GM18499 (cell line): ENCODE measurements around the gene GLUL.
"Not testable (repeated sequence)": the region's sequence is repeated elsewhere in the genome, so short reads cannot be mapped to it uniquely, and the experiment has no call there.

Source experiments
- ATAC-seq: cut with Tn5 transposase; IDR thresholded peaks from one replicate; pipeline ENCODE4 v1.9.1; 2021; ENCODE audit warnings: moderate number of reproducible peaks; ENCODE audit not compliant: insufficient read depth, unreplicated experiment

GLUL gene

DNA sequence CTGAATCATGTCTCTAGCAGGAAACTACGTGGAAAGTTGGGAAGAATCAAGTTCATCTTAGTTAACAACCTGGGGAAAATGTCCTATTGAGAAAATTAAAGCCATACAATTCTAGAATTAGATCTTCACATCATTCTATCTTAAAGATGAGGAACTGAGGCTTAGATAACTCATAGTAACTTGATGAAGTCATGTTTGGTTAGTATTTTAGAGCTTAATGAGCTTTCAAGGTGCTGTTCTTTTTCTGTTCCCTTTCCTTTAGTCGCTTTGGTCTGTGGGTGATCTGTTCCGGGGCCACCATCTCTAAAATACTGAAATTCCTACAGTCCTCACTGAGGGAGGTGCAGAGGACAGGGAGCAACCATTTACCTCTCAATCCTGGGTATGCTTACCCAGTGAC, 4.3 kb upstream of the GLUL start:
- ATAC-seq: no peak

DNA sequence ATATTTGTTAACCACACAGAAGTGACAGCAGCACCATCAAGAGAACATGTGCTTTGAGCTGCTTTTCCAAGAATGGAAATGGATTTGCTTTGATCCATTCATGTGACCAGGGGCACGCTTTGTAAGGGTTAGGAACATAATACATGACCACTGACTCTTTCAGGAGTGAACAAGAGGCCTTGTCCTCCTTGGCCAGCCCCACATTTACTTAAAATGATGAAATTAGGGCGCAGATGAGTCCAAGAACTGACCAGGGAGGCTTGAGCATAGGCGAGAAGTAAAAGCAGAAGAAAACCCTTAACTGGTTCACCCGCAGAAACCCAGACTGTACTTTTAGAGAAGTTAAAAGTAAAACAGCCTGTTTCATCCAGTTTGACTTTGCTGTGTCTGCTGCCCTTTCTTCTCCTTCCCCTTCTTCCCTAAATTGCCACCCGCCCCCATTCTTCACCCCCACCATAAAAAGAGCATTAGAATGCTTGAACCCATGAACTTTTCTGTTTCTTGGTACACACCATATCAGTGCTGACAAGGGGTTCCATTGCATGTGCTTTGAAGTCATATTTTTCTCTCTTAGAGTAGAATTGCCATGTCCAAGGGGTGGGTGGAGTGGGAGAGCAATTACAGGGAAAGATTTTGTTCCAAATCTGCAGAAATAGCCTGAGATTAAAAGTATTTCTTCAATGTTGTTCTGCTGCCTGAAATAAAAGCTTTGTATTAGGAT, 2.6 kb upstream of the GLUL start:
- no peak for ATAC-seq

DNA sequence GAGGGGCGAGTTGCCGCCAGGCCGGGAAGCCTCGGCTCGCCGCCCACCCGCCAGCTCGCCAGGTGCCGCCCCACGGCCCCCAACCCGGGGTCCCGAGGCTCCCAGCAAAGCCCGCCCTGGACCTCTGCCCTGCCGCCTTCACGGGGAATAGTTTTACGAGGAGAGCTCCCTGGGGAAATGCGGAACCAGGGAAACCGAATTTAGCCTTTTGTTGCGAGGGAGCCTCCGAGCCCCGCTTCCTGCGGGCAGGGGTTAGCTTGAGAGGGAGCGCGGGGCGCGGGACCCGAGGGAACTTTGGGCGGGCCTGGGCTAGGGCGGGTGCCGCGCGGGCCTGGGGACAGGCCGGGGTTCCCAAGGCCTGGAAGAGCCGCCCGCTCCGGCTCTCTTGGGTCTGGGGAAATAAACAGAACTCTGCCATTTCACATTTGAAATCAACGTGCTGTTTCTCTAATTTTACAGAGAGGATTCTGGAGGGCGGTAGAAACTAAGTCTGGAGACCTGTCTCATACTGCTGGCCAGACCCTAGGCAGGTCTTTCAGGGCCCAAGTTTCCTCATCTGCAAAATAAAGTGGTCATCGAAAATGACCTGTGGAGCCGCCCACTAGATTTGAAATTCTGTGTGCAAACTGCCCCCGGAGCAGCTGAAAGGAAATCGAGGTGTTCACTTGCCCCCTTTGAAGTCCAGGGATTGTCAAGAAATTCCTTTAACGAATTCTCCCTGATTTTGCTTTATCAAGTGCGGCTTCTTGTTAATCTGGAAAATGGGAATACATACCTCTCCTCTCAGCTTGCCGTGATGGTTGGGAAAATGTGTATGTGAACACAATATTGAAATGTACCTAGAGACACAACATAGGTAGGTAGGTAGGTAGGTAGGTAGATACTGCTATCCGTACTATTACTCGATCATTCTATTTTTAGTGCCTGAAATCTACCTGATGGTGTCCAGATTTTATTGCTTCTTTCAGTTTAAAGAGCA, 749 bp upstream of the GLUL start:
- ATAC-seq: no peak

DNA sequence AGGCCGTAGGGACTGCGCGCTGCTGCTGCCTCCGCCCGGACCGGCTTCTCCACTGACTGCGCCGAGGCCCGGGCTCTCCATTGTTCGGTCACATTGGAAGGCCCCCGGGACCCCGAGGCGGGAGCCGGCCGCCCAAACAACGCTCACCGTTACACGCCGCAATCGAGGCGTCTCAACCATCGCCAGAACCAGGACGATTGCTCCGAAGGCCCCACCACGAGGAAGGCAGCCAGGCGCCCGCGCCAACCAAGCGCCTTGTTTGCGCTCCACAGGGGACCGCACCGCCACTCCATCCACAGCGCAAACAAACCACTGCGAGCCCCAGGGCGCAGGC, 595 bp downstream of the GLUL start:
- no peak for ATAC-seq

DNA sequence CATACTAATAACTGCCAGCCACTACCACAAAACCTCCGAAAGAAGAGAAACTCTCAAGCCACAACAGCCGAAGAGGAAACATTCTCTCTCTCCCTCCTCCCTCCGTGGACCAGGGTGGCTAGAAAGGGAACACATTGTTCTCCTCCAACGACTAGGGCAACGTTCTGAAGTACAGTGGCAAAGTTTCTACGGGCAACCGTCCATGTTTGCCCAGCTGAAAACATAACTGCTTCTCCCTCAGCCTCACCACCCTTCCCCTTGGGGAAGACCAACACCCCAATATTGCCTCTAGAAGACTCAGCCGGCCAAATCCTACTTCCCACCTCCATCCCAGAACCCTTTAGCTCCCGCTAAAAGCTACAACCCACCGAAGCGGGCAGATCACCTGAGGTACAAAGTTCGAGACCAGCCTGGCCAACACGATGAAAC, 2.0 kb downstream of the GLUL start:
- ATAC-seq: no peak

DNA sequence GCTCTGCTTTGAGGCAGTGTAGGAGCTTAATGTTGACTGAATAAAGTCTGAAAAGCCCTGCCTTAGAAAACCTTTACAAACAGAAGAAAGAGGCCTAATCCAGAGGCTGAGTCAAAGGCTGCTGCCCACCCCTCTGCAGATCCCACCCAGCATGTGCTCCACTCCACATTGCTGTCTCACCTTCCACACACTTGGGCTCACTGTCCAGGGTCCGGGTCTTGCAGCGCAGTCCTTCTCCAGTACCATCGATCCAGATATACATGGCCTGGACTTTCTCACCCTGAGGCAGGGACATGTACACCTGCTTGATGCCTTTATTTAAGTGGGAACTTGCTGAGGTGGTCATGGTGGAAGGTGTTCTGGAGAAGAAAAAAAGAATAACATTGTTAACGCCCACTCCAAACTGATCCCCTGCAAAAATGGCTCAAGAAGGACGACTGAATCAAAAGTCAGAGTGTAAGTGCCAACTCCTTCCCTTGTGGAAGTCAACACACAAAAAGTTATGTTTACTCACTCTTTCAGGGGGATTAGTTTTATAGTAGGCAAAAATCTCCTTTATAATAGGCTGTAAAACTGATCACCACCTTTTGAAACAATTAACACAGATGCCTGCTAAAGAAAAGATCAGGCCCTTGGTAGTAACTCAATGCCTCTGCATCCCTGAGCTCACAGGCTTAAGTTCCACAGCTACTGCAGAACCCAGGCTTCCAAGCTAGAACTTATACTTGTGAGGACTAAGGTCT, 3.0 kb downstream of the GLUL start:
- no peak for ATAC-seq

DNA sequence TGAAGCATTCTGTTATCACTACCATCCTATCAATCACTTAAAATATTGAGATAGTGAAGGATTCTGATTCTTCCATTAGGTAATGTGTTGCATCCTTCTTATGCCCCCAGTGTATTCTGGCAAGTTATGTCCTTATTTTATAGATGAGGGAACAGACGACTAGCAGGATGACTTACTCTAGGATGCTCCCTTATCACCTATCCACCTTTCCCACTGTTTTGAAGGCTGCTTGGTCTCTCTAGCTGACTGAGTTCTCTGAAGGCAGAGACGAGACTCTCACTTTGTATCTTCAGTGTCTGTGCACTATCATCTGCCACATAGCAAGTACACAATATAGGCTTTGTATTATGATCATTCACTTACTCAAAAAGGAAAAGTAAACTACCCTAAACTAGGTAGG, 4.0 kb downstream of the GLUL start:
- ATAC-seq: no peak

DNA sequence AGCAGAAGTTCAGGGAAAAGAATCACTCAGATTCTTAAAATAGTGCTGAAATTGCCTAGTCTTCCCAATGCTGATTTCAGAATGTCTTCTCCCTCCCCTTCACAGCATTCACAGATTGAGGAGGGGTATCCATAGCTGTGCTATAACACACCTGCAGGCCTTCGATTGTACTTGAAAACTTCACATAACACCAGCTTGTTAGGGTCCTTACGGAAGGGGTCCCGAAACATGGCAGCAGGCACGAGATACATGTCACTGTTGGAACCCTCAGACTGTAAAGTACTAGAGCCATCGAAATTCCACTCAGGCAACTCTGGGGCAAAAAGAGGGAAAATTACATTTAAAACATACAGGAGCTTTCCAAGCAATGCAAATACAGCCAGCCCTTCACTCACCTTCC, 4.6 kb downstream of the GLUL start:
- ATAC-seq: no peak

DNA sequence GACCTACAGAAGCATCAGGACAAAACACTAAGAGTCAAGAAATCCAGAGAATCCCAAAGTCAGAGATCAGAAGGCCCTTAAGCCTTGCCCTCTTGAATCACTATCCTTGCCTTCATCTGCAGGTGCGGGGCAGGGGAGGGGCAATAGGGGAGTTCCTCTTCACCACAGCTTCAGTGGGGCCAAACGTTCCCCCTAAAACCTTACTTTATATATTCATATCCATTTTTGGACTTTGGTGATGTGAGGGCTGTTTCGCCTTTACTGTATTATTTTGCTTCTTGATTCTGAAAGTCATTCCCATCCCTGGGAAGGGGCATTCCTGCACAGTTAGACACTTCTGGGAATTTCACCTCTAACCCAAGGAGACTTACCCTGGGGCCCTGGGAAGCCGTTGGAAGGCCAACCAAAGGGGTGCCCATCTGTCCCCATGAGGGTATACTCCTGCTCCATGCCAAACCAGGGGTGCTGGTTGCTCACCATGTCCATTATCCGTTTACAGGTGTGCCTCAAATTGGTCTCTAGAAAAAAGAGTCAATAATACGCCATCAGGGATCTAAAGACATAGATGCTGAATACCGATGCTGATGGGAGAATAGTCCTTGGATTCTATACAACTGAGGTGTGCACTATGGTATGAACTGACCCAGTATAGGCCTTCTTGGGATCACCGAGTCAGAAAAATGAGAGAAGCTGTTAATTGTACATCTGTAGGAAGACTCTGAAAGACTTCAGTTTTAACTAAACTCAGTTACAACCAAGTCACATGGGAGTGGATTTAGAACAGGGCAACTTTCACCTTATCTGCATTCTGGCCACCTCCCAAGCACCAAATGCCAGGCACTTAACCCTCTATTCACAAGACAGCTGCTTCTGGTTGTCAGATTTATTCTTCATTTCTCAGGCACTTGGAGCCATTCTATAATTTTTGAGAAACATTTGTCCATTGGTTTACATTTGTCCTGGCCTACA, 5.4 kb downstream of the GLUL start:
- no peak for ATAC-seq

DNA sequence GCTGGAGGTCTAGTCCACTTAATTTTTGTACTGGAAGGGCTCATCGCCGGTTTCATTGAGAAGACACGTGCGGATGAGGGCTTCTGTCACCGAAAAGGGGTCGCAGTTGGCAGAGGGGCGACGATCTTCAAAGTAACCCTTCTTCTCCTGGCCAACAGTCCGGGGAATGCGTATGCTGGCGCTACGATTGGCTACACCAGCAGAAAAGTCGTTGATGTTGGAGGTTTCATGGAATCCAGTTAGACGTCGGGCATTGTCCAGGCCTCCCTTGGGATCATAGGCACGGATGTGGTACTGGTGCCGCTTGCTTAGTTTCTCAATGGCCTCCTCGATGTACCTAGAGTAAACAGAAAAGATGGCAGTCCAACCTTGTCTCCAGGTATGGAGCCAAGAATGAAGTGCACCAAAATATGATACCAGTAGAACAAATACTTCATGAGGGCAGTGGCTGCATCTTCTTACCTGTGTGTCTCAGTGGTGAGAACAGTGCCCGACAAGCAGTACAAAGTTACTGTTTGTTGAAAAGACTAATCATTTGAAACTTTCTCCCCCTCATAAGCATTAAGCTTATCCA, 7.1 kb downstream of the GLUL start:
- ATAC-seq: no peak

DNA sequence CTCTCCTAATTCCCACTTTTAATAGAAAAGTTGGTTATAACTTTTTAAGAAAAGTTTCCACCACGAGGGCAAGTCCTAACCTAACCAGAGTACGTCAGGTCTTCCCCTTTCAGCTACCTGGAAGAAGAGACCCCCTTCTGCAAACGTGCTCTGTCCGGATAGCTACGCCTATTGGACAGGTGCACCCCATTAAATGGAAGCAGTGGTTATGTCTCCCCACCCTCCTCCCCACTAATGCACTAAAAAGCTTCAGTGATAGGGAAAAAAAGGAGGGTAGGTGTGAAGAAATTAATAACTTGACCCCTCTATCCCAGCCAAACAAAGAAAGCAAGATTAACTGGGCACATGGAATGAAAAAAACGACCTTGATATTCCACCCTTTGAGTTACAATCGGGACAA, 7.7 kb downstream of the GLUL start:
- ATAC-seq: no peak

DNA sequence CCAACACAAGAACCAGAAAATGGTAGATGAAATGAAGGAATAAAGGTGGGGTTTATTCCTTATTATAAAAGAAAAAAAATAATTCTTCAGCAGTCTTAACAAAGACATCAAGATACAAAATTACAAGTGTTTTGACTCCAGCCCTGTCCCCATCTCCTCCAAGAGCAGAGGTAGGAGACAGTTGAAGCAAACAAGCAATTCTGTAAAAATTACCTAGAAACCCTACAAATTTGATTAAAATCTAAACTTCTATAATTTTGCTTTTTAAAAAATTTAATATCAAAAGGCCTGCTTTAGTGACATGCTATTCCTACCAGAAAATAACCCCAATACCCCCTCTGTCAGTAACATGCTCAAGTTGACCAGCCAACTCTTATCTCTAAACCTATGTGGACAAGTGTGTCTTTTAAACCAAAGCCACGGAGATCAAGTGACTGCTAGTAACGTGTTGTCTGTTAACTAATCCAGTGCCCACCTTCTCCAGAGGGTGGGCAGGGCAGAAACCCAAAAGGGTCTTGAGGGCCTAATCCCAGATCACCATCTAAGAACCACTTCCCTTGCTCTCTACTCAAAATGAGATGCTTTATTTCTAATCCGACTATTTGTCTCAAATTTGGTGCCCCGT, 8.4 kb downstream of the GLUL start:
- ATAC-seq: no peak

DNA sequence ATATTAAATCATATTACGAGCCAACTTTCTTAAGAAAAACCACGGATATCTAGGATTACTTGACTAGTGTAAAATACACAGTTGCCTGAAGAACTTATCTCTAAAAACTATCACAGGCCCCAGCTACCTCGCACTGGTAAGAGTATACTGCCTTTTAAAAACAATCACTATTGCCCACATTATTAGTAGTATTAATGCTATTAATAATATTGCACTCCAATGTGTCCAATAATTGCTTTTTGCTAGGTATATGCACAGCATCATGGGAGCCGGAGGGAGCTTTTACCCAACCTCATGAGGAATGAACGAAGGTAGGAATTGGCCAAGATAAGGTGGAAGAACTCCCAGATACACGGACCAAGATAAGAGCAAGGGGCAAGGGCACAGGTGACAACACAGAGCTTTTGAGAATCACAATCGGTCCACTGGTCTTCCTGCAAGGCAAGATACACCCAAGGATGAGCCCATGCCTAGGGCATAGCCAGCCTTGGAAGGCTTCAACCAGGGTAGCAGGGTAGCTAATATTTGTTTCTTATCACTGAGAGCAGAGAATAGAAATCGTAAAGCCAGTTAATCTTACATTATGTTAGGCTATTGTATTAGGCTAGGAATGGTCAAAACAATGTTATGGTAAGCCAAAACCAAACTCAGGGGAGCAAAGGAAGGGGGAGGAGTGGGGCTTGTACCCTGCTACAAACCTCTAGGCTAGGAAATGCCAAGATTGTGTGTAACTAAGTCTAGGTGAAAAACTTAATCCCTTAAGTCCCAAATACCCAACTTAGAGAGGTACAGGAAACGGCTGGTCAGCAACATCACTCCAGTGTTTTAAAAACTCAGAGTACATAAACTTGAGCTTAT, 9.4 kb downstream of the GLUL start:
- no peak for ATAC-seq

DNA sequence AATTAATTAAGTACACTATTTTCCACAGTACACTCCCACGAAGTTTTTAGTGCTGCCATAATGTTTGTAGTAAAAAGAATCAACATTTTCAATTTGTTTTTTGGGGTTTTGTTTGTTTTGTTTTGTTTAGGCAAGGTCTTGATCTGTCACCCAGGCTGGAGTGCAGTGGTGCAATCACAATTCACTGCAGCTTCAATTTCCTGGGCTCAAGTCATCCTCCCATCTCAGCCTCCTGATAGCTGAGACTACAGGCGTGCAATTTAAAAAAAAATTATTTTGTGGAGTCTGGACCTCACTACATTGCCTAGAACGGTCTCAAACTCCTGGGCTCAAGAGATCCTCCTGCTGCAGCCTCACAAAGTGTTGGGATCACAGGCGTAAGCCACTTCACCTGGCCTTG, 11.4 kb downstream of the GLUL start:
- ATAC-seq: no peak

DNA sequence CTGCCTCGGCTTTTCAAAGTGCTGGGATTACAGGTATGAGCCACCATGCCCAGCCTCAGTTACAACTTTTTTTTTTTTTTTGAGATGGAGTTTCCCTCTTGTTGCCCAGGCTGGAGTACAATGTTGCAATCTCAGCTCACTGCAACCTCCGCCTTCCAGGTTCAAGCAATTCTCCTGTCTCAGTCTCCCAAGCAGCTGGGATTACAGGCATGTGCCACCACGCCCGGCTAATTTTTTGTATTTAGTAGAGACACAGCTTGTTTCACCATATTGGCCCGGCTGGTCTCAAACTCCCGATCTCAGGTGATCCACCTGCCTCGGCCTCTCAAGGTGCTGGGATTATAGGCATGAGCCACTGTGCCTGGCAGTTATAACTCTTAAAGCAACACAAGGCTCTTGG, 11.8 kb downstream of the GLUL start:
- not testable (repeated sequence) for ATAC-seq

DNA sequence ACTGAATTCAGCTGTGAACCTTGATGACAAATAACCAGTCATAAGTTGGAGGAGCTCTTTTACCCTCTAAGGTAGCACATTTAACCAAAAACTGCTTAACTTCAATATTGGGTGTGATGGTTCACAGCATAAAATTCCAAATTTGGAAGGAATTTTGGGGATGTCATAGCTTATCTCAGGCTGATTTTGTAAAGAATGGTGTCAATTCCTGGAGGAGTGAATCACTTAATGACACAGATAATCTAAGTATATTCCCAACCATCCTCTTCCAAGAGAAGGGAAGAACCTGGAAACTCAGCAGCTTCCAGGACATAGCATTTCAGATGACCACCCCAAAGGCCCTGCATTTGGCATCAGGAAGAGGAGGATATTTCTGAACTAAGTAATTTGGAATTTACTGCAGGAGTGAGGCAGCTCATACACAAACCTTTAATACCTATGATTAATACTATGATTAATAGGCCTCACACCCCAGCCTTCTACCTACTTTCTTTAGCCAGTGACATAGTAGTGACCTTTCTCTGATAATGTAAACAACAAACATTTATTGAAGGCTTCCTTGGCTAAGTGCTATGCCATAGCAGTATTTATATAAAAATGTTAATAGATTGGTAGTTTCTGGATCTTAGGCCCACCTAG, 14.5 kb downstream of the GLUL start:
- ATAC-seq: no peak

DNA sequence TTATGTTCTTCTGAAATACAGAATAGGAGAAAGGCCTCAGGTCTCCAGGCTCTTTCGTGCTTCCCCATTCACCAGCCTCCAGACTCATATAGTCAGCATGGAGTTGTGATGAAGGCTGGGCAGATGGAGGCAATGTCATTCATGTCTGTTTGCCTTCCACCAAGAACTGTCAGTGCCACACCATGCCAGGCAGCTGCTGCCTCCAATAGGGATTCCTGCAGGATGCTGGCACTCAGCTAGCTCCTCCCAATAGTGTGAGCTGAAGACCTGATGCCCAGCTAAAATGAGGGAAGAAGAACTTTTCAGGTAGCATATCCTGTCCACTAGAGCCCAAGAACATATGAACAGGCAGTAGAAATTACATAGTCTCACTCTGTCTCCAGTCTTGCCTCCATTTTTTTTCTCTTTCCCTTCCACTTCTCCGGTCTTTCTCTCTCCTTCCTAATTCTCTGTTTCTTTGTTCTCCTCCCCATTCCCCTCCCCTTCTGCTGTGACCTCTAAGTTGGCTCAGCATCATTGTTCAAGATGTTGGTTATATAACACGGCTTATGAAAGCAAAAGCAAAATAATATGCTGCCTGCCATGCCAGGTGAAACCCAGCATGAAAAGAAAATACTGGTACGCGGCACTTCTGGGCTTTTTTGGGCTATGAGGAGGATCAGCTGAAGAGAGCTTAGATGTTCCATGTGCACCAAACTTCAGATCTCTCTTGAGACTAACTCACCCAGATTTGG, 17.3 kb downstream of the GLUL start:
- no peak for ATAC-seq
